A549 (cell line): ENCODE data around the gene TXNIP. TPM values are rescaled to one million over a fixed set of nuclear protein-coding genes. Genes with fewer than 3 reads are reported as not detected.
A peak's percentile ranks its signal among the peaks of the same experiment; 100 is the strongest.

Experiments
- ATAC-seq, 2 experiments: fragments of 200-7000 bp in 1 of 2; fragments of >200 bp in 1 of 2; cut with Nextera tagmentation in 1 of 2; cut with Tn5 transposase in 1 of 2; 3 replicates each; pipeline versions ENCODE4 v1.8.0 to v1.9.1; 2018 to 2020; ENCODE audit warnings: mild to moderate bottlenecking in 1 of 2, moderate library complexity in 1 of 2
- CTCF ChIA-PET: fragments of 300-600 bp; sonication (Branson Sonifier 250); formaldehyde crosslinking; extraction: SDS; loops from one replicate; lab custom pipeline; 2021; ENCODE audit warnings: antibody characterized with exemption, inconsistent platforms; lab: Yijun Ruan, JAX
- POLR2A ChIA-PET: fragments of 350-600 bp; formaldehyde crosslinking; extraction: SDS; loops from one replicate; lab custom pipeline; 2021; ENCODE audit warnings: antibody characterized with exemption, inconsistent platforms; lab: Yijun Ruan, JAX
- DNase-seq, 2 experiments: peaks; one replicate each; pipeline versions ENCODE4 v3.0.0 to v3.0.0-alpha.2; 2011 to 2016; ENCODE audit warnings: low read depth in 1 of 2, low spot score in 1 of 2
- FAIRE-seq: peaks from 2 replicates; lab custom pipeline; 2011; peaks lifted over from hg19 to GRCh38; lab: Jason Lieb, UNC
- H3K27ac ChIP-seq, 2 experiments: fragments of >200 bp; sonication (Bioruptor Twin); formaldehyde crosslinking; 3 replicates each; pipeline ENCODE4 v1.5.1; 2016 to 2017
- H3K4me1 ChIP-seq: fragments of >200 bp; sonication (Bioruptor Twin); formaldehyde crosslinking; 3 replicates; pipeline ENCODE4 v1.6.1; 2016
- H3K4me2 ChIP-seq: fragments of >200 bp; sonication (Bioruptor Twin); formaldehyde crosslinking; 3 replicates; pipeline ENCODE4 v1.6.1; 2016
- H3K4me3 ChIP-seq: fragments of >200 bp; sonication (Bioruptor Twin); formaldehyde crosslinking; 3 replicates; pipeline ENCODE4 v1.5.1; 2016
- H3K9me3 ChIP-seq: fragments of >200 bp; sonication (Bioruptor Twin); formaldehyde crosslinking; 3 replicates; pipeline ENCODE4 v1.6.1; 2016
- BHLHE40 ChIP-seq: IDR thresholded peaks from 2 replicates; pipeline ENCODE4 v1.6.1; 2012; ENCODE audit warnings: low read depth, low read length, inconsistent platforms
- CBX8 ChIP-seq: fragments of 200-600 bp; sonication (generic); IDR thresholded peaks from 2 replicates; pipeline ENCODE4 v1.6.1; 2016
- CHD2 ChIP-seq: fragments of 150-350 bp; IDR thresholded peaks from 2 replicates; pipeline ENCODE4 v1.6.1; 2014; ENCODE audit warnings: low read length; ENCODE audit not compliant: partially characterized antibody
- EHMT2 ChIP-seq: fragments of 200-600 bp; sonication (generic); IDR thresholded peaks from 2 replicates; pipeline ENCODE4 v1.6.1; 2016; ENCODE audit warnings: antibody characterized with exemption, low read depth, mild to moderate bottlenecking, moderate library complexity
- ESRRA ChIP-seq: fragments of 150-350 bp; IDR thresholded peaks from 2 replicates; pipeline ENCODE4 v1.6.1; 2014; ENCODE audit warnings: mild to moderate bottlenecking, low read length, borderline replicate concordance
- FOXS1 ChIP-seq: fragments of 250-450 bp; sonication (Bioruptor Pico); IDR thresholded peaks from 2 replicates; pipeline ENCODE4 v1.5.0; 2020; ENCODE audit warnings: mild to moderate bottlenecking, moderate library complexity
- HOXA7 ChIP-seq: fragments of 250-450 bp; sonication (Bioruptor Pico); IDR thresholded peaks from 2 replicates; pipeline ENCODE4 v1.5.0; 2020; ENCODE audit warnings: mild to moderate bottlenecking, moderate library complexity
- JUN ChIP-seq, 2 experiments: fragments of >200 bp; sonication (Bioruptor Twin); formaldehyde crosslinking; IDR thresholded peaks; 2 replicates in 1 of 2; 3 replicates in 1 of 2; pipeline ENCODE4 v1.6.1; 2016 to 2017
- MYC ChIP-seq: IDR thresholded peaks from 2 replicates; pipeline ENCODE4 v1.6.1; 2012; ENCODE audit warnings: mild to moderate bottlenecking, inconsistent platforms, low read length, improper control_type of control experiment, borderline replicate concordance
- NFE2L2 ChIP-seq: fragments of 150-350 bp; conservative IDR thresholded peaks from 2 replicates; pipeline ENCODE4 v1.6.1; 2014; ENCODE audit warnings: low read length
- NR3C1 ChIP-seq: fragments of >200 bp; sonication (Bioruptor Twin); formaldehyde crosslinking; IDR thresholded peaks from 3 replicates; pipeline ENCODE4 v1.6.1; 2017
- POLR2A ChIP-seq: IDR thresholded peaks from 2 replicates; pipeline ENCODE4 v1.6.1; 2012; ENCODE audit warnings: mild to moderate bottlenecking, low read length
- RAD21 ChIP-seq, 2 experiments: fragments of >200 bp in 1 of 2; sonication (Bioruptor Twin) in 1 of 2; formaldehyde crosslinking in 1 of 2; IDR thresholded peaks in 1 of 2; conservative IDR thresholded peaks in 1 of 2; 2 replicates in 1 of 2; 3 replicates in 1 of 2; pipeline ENCODE4 v1.6.1; 2012 to 2018; ENCODE audit warnings: inconsistent platforms in 1 of 2
- SMC3 ChIP-seq: fragments of >200 bp; sonication (Bioruptor Twin); formaldehyde crosslinking; IDR thresholded peaks from 3 replicates; pipeline ENCODE4 v1.6.1; 2018; ENCODE audit warnings: inconsistent platforms
- TFCP2L1 ChIP-seq: fragments of 250-450 bp; sonication (Bioruptor Pico); IDR thresholded peaks from 2 replicates; pipeline ENCODE4 v1.5.0; 2021; ENCODE audit warnings: mild to moderate bottlenecking
- ZSCAN20 ChIP-seq: fragments of 250-450 bp; sonication (Bioruptor Pico); IDR thresholded peaks from 2 replicates; pipeline ENCODE4 v1.8.0; 2022; ENCODE audit warnings: mild to moderate bottlenecking, moderate library complexity
- WGBS: methylation state at CpG from one replicate; pipeline ENCODE4 v1.1.6; 2017; ENCODE audit errors: missing lambda C conversion rate; 5-methylcytosine and 5-hydroxymethylcytosine counted together
- polyA plus RNA-seq, 4 experiments: library from polyadenylated mRNA; depleted of rRNA in 3 of 4; stranded (reverse); fragments of >200 nt; fragmentation: RNase III in 1 of 4; extraction: RNeasy Plus Mini Kit Qiagen cat#74134 plus additional on column Dnase treatment in 1 of 4; gene quantifications; 2 replicates in 3 of 4; 3 replicates in 1 of 4; pipeline ENCODE4 v1.2.3, GENCODE V29; 2011 to 2017
- TF ChIP-seq, protein P1 (sequence below): fragments of 150-350 bp; IDR thresholded peaks from 2 replicates; pipeline ENCODE4 v1.6.1; 2014; ENCODE audit warnings: low read depth, mild to moderate bottlenecking, low read length
- TF ChIP-seq, protein P2 (sequence below): IDR thresholded peaks from 2 replicates; pipeline ENCODE4 v1.6.1; 2012
- TF ChIP-seq, protein P3 (sequence below): fragments of >200 bp; sonication (Bioruptor Twin); formaldehyde crosslinking; IDR thresholded peaks from 3 replicates; pipeline ENCODE4 v1.5.1; 2016

TXNIP gene
- polyA plus RNA-seq, 2 of the 4 experiments (the other 2 are of a cell fraction): 3.1 TPM; not detected in 1

DNA sequence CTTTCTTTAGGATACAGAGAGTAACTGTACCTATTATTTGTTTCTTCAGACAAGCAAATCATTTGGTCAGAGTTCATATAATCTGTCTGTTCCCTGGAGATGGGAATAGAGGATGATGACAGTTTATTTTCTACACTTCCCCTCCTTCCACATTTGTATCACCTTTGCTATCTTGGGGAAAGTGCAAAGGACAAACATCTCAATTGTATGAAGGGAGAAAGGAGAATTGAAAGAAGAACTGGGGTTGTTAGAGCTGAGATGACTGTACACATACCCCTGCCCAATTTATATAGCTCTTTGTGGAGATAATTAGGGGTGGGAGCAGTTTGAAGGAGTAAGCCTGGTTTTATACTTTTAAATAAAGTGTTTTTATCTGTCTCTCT is 17.9 kb downstream of the TXNIP start:
- peak overlapping the region; percentile 25 to 33; a peak in 3 of 6 replicates for H3K27ac ChIP-seq
- TF ChIP-seq ZSCAN20 (CRISPR knock-in tag) (no peak), CHD2 (no peak), CBX8 (no peak), BHLHE40 (no peak), NFE2L2 (no peak), MYC (no peak), TFCP2L1 (no peak), HOXA7 (CRISPR knock-in tag) (no peak), JUN (IDR thresholded peaks at IDR 0.05) (no peak), POLR2A (no peak), NR3C1 (no peak), EHMT2 (no peak), FOXS1 (CRISPR knock-in tag) (no peak)
- TF ChIP-seq, protein P1, sequence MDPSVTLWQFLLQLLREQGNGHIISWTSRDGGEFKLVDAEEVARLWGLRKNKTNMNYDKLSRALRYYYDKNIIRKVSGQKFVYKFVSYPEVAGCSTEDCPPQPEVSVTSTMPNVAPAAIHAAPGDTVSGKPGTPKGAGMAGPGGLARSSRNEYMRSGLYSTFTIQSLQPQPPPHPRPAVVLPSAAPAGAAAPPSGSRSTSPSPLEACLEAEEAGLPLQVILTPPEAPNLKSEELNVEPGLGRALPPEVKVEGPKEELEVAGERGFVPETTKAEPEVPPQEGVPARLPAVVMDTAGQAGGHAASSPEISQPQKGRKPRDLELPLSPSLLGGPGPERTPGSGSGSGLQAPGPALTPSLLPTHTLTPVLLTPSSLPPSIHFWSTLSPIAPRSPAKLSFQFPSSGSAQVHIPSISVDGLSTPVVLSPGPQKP: no peak
- TF ChIP-seq, protein P2, sequence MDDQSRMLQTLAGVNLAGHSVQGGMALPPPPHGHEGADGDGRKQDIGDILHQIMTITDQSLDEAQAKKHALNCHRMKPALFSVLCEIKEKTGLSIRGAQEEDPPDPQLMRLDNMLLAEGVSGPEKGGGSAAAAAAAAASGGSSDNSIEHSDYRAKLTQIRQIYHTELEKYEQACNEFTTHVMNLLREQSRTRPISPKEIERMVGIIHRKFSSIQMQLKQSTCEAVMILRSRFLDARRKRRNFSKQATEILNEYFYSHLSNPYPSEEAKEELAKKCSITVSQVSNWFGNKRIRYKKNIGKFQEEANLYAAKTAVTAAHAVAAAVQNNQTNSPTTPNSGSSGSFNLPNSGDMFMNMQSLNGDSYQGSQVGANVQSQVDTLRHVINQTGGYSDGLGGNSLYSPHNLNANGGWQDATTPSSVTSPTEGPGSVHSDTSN: no peak
- H3K4me2 ChIP-seq: no peak overlapping the region
- peaks cover 10% of the 10 kb centered on the region; the same call in 2 of the 3 replicates for H3K4me1 ChIP-seq
- FAIRE-seq: no peak
- CTCF ChIA-PET: interaction anchor here (1.5 to 24.2 kb wide), 16 partner anchors 13 to 132 kb away, joined by 4 to 566 read pairs (median 13); partner anchors contain the start of genes ANKRD34A, HJV, LIX1L and NUDT17
- POLR2A ChIA-PET: interaction anchor here (1.6 kb wide), 1 partner anchor 51 kb away, joined by 4 read pairs; the partner anchor contains the start of gene RBM8A
- H3K9me3 ChIP-seq: no peaks in the 10 kb centered on the region
- H3K4me3 ChIP-seq: no peak overlapping the region
- ATAC-seq: no peak
- no peak for DNase-seq

DNA sequence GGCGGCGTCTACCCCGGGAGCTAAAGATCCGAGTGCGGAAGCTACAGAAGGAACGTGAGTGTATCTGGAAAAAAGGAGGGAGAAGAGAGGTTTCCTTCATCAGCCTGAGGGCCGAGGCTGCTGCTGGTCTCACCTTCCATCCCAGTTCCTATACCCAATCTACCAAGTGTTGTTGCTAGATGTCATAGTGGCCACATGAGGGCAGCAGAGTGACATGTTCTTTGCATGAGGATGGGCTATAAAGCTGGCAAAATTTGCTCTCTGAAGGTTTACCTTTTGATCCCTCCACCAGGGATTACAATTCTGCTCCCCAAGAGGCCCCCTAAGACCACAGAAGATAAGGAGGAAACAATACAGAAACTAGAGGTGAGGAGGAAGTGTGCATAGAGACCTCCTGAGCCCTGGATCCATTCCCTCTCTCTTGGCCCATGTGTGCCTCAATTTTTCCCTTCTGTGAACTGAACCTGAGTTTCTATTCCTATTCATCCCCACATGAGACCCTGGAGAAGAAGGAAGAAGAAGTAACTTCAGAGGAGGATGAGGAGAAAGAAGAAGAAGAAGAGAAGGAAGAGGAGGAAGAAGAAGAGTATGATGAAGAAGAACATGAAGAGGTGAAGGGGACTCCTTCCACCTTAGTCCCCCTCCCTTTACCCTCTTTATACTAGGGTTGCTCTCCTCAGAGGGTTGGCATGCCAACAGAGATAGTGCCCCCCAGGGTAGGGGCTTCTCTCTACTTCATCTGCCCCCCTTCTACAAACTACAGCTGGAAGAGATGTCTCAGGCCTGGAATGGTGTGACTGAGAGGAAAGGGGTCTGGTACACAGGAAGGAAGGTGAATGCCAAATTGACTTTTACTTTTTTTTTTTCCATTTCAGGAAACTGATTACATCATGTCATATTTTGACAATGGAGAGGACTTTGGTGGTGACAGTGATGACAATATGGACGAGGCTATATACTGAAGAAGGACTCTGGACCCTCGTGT is 18.6 kb downstream of the TXNIP start:
- FAIRE-seq: no peak
- ChIA-PET CTCF (interaction anchor here (0.6 to 24.2 kb wide), 34 partner anchors 12 to 151 kb away, joined by 3 to 566 read pairs (median 6); partner anchors contain the start of genes ANKRD34A, ANKRD35, HJV and ITGA10), POLR2A (interaction anchor here (0.8 to 1.6 kb wide), 3 partner anchors 14 to 50 kb away, joined by 3 to 4 read pairs (median 4); partner anchors contain the start of genes ANKRD34A, LIX1L, POLR3GL and RBM8A)
- H3K4me3 ChIP-seq: no peak overlapping the region
- 0 out of 3 replicates have a peak overlapping the region, but pooled peaks have one; percentile 15 for H3K4me2 ChIP-seq
- H3K27ac ChIP-seq: peak overlapping the region in 1 of 2 experiments; percentile 37; a peak in 1 of 6 replicates
- peak; percentile 77 for TF ChIP-seq SMC3
- TF ChIP-seq RAD21 (conservative IDR thresholded peaks at IDR 0.05 in 1 of 2, IDR thresholded peaks at IDR 0.05 in 1 of 2): peak; percentile 88 to 89
- no peak for TF ChIP-seq ESRRA
- TF ChIP-seq, protein P3, sequence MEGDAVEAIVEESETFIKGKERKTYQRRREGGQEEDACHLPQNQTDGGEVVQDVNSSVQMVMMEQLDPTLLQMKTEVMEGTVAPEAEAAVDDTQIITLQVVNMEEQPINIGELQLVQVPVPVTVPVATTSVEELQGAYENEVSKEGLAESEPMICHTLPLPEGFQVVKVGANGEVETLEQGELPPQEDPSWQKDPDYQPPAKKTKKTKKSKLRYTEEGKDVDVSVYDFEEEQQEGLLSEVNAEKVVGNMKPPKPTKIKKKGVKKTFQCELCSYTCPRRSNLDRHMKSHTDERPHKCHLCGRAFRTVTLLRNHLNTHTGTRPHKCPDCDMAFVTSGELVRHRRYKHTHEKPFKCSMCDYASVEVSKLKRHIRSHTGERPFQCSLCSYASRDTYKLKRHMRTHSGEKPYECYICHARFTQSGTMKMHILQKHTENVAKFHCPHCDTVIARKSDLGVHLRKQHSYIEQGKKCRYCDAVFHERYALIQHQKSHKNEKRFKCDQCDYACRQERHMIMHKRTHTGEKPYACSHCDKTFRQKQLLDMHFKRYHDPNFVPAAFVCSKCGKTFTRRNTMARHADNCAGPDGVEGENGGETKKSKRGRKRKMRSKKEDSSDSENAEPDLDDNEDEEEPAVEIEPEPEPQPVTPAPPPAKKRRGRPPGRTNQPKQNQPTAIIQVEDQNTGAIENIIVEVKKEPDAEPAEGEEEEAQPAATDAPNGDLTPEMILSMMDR: peak; percentile 92
- TF ChIP-seq, all 56 proteins: peak for 3
- 18% methylated on average over 9 of the region's 9 CpGs for WGBS
- Histone ChIP-seq H3K4me1 (peaks cover 13% of the 10 kb centered on the region; the same call in 2 of the 3 replicates), H3K9me3 (no peaks in the 10 kb centered on the region)
- ATAC-seq (peak; percentile 84 to 92), DNase-seq (peak; percentile 80 to 82)
